GF-D8 (cell line): ENCODE data around the gene SRY.
"Not testable (repeated sequence)": the region's sequence is repeated elsewhere in the genome, so short reads cannot be mapped to it uniquely, and the experiment has no call there.

Experiments
- DNase-seq: peaks from one replicate; lab custom pipeline; 2025; lab: John Stamatoyannopoulos, UW

The SRY gene

GRCh38 chrY:2787600-2787999 lies at the start of gene SRY:
SRY (minus strand) TSS chrY:2787682; CDS start chrY:2787603, 79 bp downstream.
- DNase-seq = no peak

GRCh38 chrY:2837078-2837477 lies 49.6 kb upstream of the SRY start:
- DNase-seq = no peak

GRCh38 chrY:2835230-2835629 lies 47.7 kb upstream of the SRY start:
- DNase-seq = no peak

- DNase-seq = no peak
These were observed 41.0 kb upstream of the SRY start for GRCh38 chrY:2828497-2828896.

GRCh38 chrY:2824471-2824870 lies 37.0 kb upstream of the SRY start:
- no peak for DNase-seq

GRCh38 chrY:2817146-2817896 lies 29.8 kb upstream of the SRY start:
- not testable (repeated sequence) for DNase-seq

GRCh38 chrY:2800246-2800645 lies 12.8 kb upstream of the SRY start:
- DNase-seq = no peak

- DNase-seq = no peak
These were observed 10.5 kb upstream of the SRY start for GRCh38 chrY:2797991-2798390.

- no peak for DNase-seq
These were observed 9.6 kb upstream of the SRY start for GRCh38 chrY:2796977-2797523.

- no peak for DNase-seq
These were observed 2.3 kb upstream of the SRY start for GRCh38 chrY:2789756-2790155.

- no peak for DNase-seq
These were observed 488 bp downstream of the SRY start for GRCh38 chrY:2786876-2787512.
